Fibroblast of pulmonary artery (primary cell): ENCODE data around the gene CST9L.

ENCODE experiments used
- DNase-seq: peaks from one replicate; pipeline ENCODE4 v3.0.0-alpha.2; 2010; ENCODE audit warnings: low read depth
- H3K4me3 ChIP-seq: replicated peaks from 2 replicates; pipeline ENCODE4 v1.5.1; 2011; ENCODE audit warnings: low read depth, mild to moderate bottlenecking, control low read depth, low read length, moderate library complexity
- CTCF ChIP-seq: IDR thresholded peaks from 2 replicates; pipeline ENCODE4 v1.5.1; 2011; ENCODE audit warnings: mild to moderate bottlenecking, control low read depth, low read length, inconsistent platforms; ENCODE audit errors: missing control alignments

The CST9L gene

DNA sequence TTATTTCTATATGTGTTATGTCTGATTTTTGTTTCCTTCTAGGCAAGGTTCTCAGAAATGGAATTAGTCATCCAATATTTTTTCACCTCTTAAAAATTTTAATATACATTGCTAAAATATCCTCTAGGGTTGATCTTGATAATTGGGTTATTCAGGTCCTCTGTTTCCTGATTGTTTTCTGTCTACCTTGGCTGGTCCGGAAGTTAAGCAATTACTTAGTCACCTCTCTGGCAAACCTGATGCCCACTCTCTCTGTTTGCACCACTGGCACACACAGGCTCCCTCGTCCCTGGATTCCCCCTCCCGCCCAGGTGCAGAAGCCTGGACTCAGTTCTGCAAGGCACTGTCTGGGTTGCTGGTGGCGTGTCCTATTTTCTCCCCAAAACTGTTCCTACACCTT is 27.7 kb downstream of the CST9L start:
- no peak overlapping the region for H3K4me3 ChIP-seq
- no peak for DNase-seq
- no peak for TF ChIP-seq CTCF

DNA sequence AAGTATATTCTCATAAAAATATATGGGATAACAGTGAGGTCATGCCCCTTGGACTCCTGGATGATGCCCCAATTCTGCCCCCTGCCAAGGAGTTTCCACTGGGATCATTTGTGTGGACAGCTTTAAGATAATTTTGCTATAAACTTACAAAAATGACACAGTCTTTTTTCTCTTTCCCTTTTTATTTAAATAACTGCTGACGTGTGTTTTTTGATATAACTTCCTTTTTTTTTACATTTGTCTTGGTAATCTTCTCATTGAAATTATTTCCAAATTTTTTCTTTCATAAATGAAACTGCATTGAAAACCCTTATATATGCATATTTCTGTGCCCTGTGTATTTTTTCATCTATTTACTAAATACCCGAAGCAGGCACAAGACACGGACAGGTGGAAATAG is 31.3 kb downstream of the CST9L start:
- H3K4me3 ChIP-seq, result no peak overlapping the region
- DNase-seq, result no peak
- no peak for TF ChIP-seq CTCF

DNA sequence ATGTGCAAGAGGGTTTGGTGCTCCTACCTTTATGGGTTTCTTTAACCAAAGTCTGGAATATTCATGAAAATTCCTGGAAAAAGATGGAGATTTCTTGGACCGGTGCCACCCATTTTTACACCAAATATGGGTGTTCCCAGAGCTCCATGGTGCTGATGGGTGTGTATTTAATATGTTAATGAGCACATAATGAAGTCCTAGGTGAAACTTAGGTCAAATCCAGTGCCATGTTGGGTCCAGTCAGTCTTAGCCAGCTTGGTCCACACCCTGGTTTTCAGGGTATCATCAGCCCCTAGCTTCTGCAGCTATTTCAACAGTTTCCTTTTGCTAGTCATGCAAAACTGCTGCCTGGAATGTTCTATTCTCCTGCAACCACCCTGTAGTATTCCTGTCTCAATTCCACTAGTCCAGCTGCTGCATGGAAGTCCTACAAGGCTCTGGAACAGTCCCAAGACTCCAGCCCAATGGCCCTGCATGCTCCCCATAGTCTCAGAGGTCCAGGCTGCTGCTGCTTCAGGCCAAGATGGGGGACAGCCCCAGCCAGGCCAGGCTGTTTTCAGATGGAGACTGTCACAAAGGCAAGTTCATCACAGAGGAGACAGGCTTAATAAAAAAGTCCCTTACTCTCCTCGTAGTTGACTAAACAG is 31.8 kb downstream of the CST9L start:
- no peak for TF ChIP-seq CTCF
- no peak overlapping the region for H3K4me3 ChIP-seq
- DNase-seq, result no peak

DNA sequence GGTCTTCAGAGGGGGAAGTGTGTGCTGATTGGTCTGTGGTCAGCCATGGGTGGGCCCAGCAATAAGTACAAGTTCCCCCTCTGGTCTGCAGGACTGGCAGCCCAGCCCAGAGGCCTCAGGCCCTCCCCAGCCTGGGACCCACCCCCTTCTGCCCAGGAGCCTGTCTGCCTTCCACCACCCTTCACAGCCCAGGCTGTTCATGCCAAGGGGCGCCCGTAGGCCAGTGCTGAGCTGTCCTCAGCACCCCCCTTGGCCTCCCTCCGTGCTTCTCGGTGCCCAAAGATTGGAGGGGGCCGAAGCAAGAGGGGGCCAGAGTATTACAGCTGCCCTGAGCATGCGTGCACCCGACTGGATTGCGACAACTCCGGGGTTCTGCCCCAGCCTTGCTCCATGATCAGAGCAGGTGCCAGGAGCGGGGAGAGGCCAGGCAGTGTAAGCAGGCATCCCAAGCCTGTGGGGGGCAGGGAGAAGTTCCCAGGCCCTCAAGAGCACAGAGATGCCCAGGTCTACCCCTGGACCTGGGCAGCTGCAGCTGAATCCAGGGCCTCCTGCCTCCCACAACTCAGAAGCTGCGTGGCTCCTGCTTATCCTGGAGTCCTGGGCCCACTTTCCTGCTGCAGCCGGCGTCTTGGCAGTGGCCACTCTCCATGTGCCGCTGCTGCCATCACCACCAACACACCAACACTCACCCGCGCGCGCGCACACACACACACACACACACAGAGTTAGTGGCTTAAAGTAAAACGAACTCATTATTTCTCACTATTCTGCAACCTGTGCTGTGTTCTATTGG is 33.3 kb downstream of the CST9L start:
- no peak for DNase-seq
- no peak for TF ChIP-seq CTCF
- no peak overlapping the region for H3K4me3 ChIP-seq

GRCh38 chr20:23533161-23533560 is 35.1 kb downstream of the CST9L start:
- DNase-seq, result no peak
- no peak for TF ChIP-seq CTCF
- no peak overlapping the region for H3K4me3 ChIP-seq

DNA sequence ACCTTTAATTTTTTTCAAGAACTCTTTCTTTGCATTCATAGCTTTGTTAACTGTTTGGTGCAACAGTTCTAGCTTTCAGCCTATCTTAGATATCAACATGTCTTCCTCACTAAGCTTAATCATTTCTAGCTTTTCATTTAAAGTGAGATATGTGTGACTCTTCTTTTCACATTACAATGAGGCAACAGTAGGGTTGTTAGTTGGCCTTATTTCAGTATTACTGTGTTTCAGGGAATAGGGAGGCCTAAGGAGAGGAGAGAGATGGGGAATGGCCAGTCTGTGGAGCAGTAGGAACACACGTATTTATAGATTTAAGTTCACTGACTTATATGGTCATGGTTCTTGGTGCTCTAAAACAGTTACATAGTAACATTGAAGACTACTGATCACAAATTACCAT is 35.8 kb downstream of the CST9L start:
- H3K4me3 ChIP-seq, result no peak overlapping the region
- no peak for DNase-seq
- no peak for TF ChIP-seq CTCF
